ENCODE results near the gene NARF. TPM values are rescaled to one million over a fixed set of nuclear protein-coding genes. Genes with fewer than 3 reads are reported as not detected.
"Not testable (repeated sequence)": the region's sequence is repeated elsewhere in the genome, so short reads cannot be mapped to it uniquely, and the experiment has no call there.

Gene NARF
- total RNA-seq, 2 experiments from 2014 or later: 101 to 110 TPM

- H3K4me3 Mint-ChIP-seq; H3K27ac Mint-ChIP-seq; POLR2A ChIA-PET; CTCF ChIA-PET; H3K36me3 Mint-ChIP-seq; H3K4me1 Mint-ChIP-seq (ENCODE audit: low read depth); intact Hi-C loops (cut with micrococcal nuclease); DNase-seq; H3K27me3 Mint-ChIP-seq; H3K9me3 Mint-ChIP-seq: not testable (repeated sequence)
These were observed 55.3 kb downstream of the NARF start for GRCh38 chr17:82513864-82514263.

- no peak for DNase-seq
- POLR2A ChIA-PET: interaction anchor here (3.0 kb wide), 1 partner anchor 11 kb away, joined by 15 read pairs; no protein-coding TSS in a partner anchor
- H3K27me3 Mint-ChIP-seq: no peaks in the 10 kb centered on the region
- H3K4me1 Mint-ChIP-seq (ENCODE audit: low read depth): peaks cover 12% of the 10 kb centered on the region
- H3K4me3 Mint-ChIP-seq: no peak overlapping the region
- intact Hi-C loops (cut with micrococcal nuclease): no loop called here
- H3K36me3 Mint-ChIP-seq: peaks cover 10% of the 10 kb centered on the region
- CTCF ChIA-PET: no interaction called here
- no peaks in the 10 kb centered on the region for H3K9me3 Mint-ChIP-seq
- H3K27ac Mint-ChIP-seq: no peak overlapping the region
These were observed 58.8 kb downstream of the NARF start for GRCh38 chr17:82517230-82517865.

- intact Hi-C loops (cut with micrococcal nuclease): loop anchor here (1.0 to 2.0 kb wide), 3 partner anchors 22 to 68 kb away; partner anchors contain the start of genes CYBC1 and NARF
These were observed 60.6 kb downstream of the NARF start, which contains the start of gene FOXK2 for GRCh38 chr17:82518826-82519810. Gene FOXK2, plus strand, starts transcription at chr17:82519732. Its CDS starts 157 bp downstream, at chr17:82519889.

GRCh38 chr17:82519971-82520903, 61.7 kb downstream of the NARF start:
- peak overlapping the region; percentile 89 for H3K4me3 Mint-ChIP-seq
- intact Hi-C loops (cut with micrococcal nuclease): loop anchor here (1.0 to 2.0 kb wide), 3 partner anchors 23 to 69 kb away; partner anchors contain the start of genes CYBC1 and NARF
- peaks cover 27% of the 10 kb centered on the region for H3K4me1 Mint-ChIP-seq (ENCODE audit: low read depth)
- H3K36me3 Mint-ChIP-seq: peaks cover 18% of the 10 kb centered on the region
- H3K27me3 Mint-ChIP-seq: no peaks in the 10 kb centered on the region
- peak overlapping the region; percentile 88 for H3K27ac Mint-ChIP-seq
- H3K9me3 Mint-ChIP-seq: no peaks in the 10 kb centered on the region
- ChIA-PET POLR2A (interaction anchor here (0.7 to 3.0 kb wide), 12 partner anchors 9 to 315 kb away, joined by 3 to 15 read pairs (median 4); no protein-coding TSS in a partner anchor), CTCF (interaction anchor here (0.7 to 3.8 kb wide), 6 partner anchors 15 to 422 kb away, joined by 3 to 17 read pairs (median 4); no protein-coding TSS in a partner anchor)
- DNase-seq: peak; percentile 48

More at GRCh38 chr17:82518826-82519810, 60.6 kb downstream of the NARF start, which contains the start of gene FOXK2:
- Mint-ChIP-seq H3K27me3 (no peaks in the 10 kb centered on the region), H3K9me3 (no peaks in the 10 kb centered on the region), H3K36me3 (peaks cover 14% of the 10 kb centered on the region), H3K4me3 (peak within 1 kb of the TSS; percentile 89), H3K4me1 (ENCODE audit: low read depth) (peaks cover 20% of the 10 kb centered on the region), H3K27ac (peak within 1 kb of the TSS; percentile 88)
- ChIA-PET POLR2A (interaction anchor here (1.1 to 3.0 kb wide), 13 partner anchors 8 to 314 kb away, joined by 3 to 15 read pairs (median 4); partner anchors contain the start of gene NARF), CTCF (interaction anchor here (0.8 to 3.8 kb wide), 6 partner anchors 14 to 167 kb away, joined by 3 to 17 read pairs (median 4); no protein-coding TSS in a partner anchor)
- DNase-seq: peak; percentile 95

GRCh38 chr17:82524540-82524939, 66.0 kb downstream of the NARF start:
- CTCF ChIA-PET: no interaction called here
- DNase-seq: no peak
- intact Hi-C loops (cut with micrococcal nuclease): no loop called here
- Mint-ChIP-seq H3K4me3 (no peak overlapping the region), H3K4me1 (ENCODE audit: low read depth) (peaks cover 54% of the 10 kb centered on the region), H3K27ac (no peak overlapping the region), H3K9me3 (no peaks in the 10 kb centered on the region), H3K36me3 (peaks cover 20% of the 10 kb centered on the region), H3K27me3 (no peaks in the 10 kb centered on the region)
- POLR2A ChIA-PET: no interaction called here

GRCh38 chr17:82525712-82526111, 67.2 kb downstream of the NARF start:
- Mint-ChIP-seq H3K27ac (no peak overlapping the region), H3K36me3 (peaks cover 17% of the 10 kb centered on the region)

GRCh38 chr17:82527898-82528297, 69.4 kb downstream of the NARF start:
- H3K27me3 Mint-ChIP-seq: no peaks in the 10 kb centered on the region
- ChIA-PET CTCF (interaction anchor here (1.2 kb wide), 1 partner anchor 27 kb away, joined by 6 read pairs; no protein-coding TSS in a partner anchor), POLR2A (no interaction called here)
- no peak overlapping the region for H3K27ac Mint-ChIP-seq
- H3K9me3 Mint-ChIP-seq: no peaks in the 10 kb centered on the region
- H3K36me3 Mint-ChIP-seq: peaks cover 11% of the 10 kb centered on the region
- DNase-seq: no peak
- intact Hi-C loops (cut with micrococcal nuclease): no loop called here
- no peak overlapping the region for H3K4me3 Mint-ChIP-seq
- peaks cover 55% of the 10 kb centered on the region for H3K4me1 Mint-ChIP-seq (ENCODE audit: low read depth)

More at GRCh38 chr17:82525712-82526111, 67.2 kb downstream of the NARF start:
- no peak overlapping the region for H3K4me3 Mint-ChIP-seq
- POLR2A ChIA-PET: interaction anchor here (0.8 kb wide), 1 partner anchor 22 kb away, joined by 3 read pairs; no protein-coding TSS in a partner anchor
- H3K9me3 Mint-ChIP-seq: no peaks in the 10 kb centered on the region
- CTCF ChIA-PET: no interaction called here
- H3K27me3 Mint-ChIP-seq: no peaks in the 10 kb centered on the region
- H3K4me1 Mint-ChIP-seq (ENCODE audit: low read depth): peaks cover 58% of the 10 kb centered on the region
- intact Hi-C loops (cut with micrococcal nuclease): no loop called here
- no peak for DNase-seq

GRCh38 chr17:82528484-82529265, 70.1 kb downstream of the NARF start:
- CTCF ChIA-PET: no interaction called here
- Mint-ChIP-seq H3K4me3 (no peak overlapping the region), H3K9me3 (no peaks in the 10 kb centered on the region), H3K27me3 (no peaks in the 10 kb centered on the region), H3K4me1 (ENCODE audit: low read depth) (peaks cover 54% of the 10 kb centered on the region), H3K27ac (no peak overlapping the region), H3K36me3 (peaks cover 8% of the 10 kb centered on the region)
- intact Hi-C loops (cut with micrococcal nuclease): no loop called here
- POLR2A ChIA-PET: no interaction called here
- DNase-seq: peak; percentile 20

- no peak overlapping the region for H3K4me3 Mint-ChIP-seq
- H3K4me1 Mint-ChIP-seq (ENCODE audit: low read depth): peaks cover 59% of the 10 kb centered on the region
- DNase-seq: no peak
- ChIA-PET CTCF (no interaction called here), POLR2A (interaction anchor here (1.6 kb wide), 1 partner anchor 11 kb away, joined by 5 read pairs; the partner anchor contains the start of gene FOXK2)
- H3K27me3 Mint-ChIP-seq: no peaks in the 10 kb centered on the region
- H3K27ac Mint-ChIP-seq: peak overlapping the region; percentile 49
- no peaks in the 10 kb centered on the region for H3K9me3 Mint-ChIP-seq
- intact Hi-C loops (cut with micrococcal nuclease): loop anchor here (5.0 kb wide), 1 partner anchor 33 kb away; no protein-coding TSS in a partner anchor
- peaks cover 4% of the 10 kb centered on the region for H3K36me3 Mint-ChIP-seq
These were observed 71.4 kb downstream of the NARF start for GRCh38 chr17:82529914-82530300.

- peaks cover 2% of the 10 kb centered on the region for H3K36me3 Mint-ChIP-seq
- ChIA-PET POLR2A (interaction anchor here (1.0 to 1.2 kb wide), 2 partner anchors 10 to 12 kb away, joined by 4 to 5 read pairs; partner anchors contain the start of gene FOXK2), CTCF (interaction anchor here (1.1 kb wide), 1 partner anchor 22 kb away, joined by 5 read pairs; no protein-coding TSS in a partner anchor)
- peak overlapping the region; percentile 68 for H3K27ac Mint-ChIP-seq
- H3K4me1 Mint-ChIP-seq (ENCODE audit: low read depth): peaks cover 64% of the 10 kb centered on the region
- H3K27me3 Mint-ChIP-seq: no peaks in the 10 kb centered on the region
- intact Hi-C loops (cut with micrococcal nuclease): loop anchor here (5.0 kb wide), 1 partner anchor 34 kb away; no protein-coding TSS in a partner anchor
- no peaks in the 10 kb centered on the region for H3K9me3 Mint-ChIP-seq
- DNase-seq: peak; percentile 37
- no peak overlapping the region for H3K4me3 Mint-ChIP-seq
These were observed 72.9 kb downstream of the NARF start for GRCh38 chr17:82531431-82531881.

Data from activated CD4-positive, alpha-beta memory T cell treated with anti-CD3 and anti-CD28 coated beads for 36 hours (primary cell).